Neutrophil (primary cell): ENCODE measurements around the gene CLDND1.
"Not testable (repeated sequence)": the region's sequence is repeated elsewhere in the genome, so short reads cannot be mapped to it uniquely, and the experiment has no call there.

Experiments used
- H3K27ac ChIP-seq: fragments of 200-600 bp; sonication (generic); 2 replicates; pipeline ENCODE4 v1.5.1; 2016; ENCODE audit warnings: mild to moderate bottlenecking, moderate library complexity
- H3K27me3 ChIP-seq: fragments of 200-600 bp; sonication (generic); 2 replicates; pipeline ENCODE4 v1.6.0; 2016; ENCODE audit warnings: mild to moderate bottlenecking
- H3K36me3 ChIP-seq: fragments of 200-600 bp; sonication (generic); 2 replicates; pipeline ENCODE4 v1.5.1; 2017
- H3K4me1 ChIP-seq, 2 experiments: fragments of 200-600 bp in 1 of 2; sonication (generic) in 1 of 2; 1 replicate in 1 of 2; 2 replicates in 1 of 2; pipeline versions ENCODE4 v1.5.1 to v1.6.1; 2013 to 2016; ENCODE audit warnings: low read depth in 1 of 2, low read length in 1 of 2, mild to moderate bottlenecking in 1 of 2, moderate library complexity in 1 of 2; ENCODE audit not compliant: control insufficient read depth in 1 of 2, insufficient read depth in 1 of 2
- H3K4me3 ChIP-seq, 2 experiments: fragments of 200-600 bp in 1 of 2; sonication (generic) in 1 of 2; 1 replicate in 1 of 2; 2 replicates in 1 of 2; pipeline ENCODE4 v1.5.1; 2013 to 2016; ENCODE audit warnings: low read depth in 1 of 2, low read length in 1 of 2, mild to moderate bottlenecking in 1 of 2, moderate library complexity in 1 of 2
- H3K9me3 ChIP-seq: fragments of 200-600 bp; sonication (generic); 2 replicates; pipeline ENCODE4 v1.5.1; 2016
- CTCF ChIP-seq: fragments of 200-600 bp; sonication (generic); IDR thresholded peaks from 2 replicates; pipeline ENCODE4 v1.5.1; 2016; ENCODE audit warnings: antibody characterized with exemption

The CLDND1 gene

DNA sequence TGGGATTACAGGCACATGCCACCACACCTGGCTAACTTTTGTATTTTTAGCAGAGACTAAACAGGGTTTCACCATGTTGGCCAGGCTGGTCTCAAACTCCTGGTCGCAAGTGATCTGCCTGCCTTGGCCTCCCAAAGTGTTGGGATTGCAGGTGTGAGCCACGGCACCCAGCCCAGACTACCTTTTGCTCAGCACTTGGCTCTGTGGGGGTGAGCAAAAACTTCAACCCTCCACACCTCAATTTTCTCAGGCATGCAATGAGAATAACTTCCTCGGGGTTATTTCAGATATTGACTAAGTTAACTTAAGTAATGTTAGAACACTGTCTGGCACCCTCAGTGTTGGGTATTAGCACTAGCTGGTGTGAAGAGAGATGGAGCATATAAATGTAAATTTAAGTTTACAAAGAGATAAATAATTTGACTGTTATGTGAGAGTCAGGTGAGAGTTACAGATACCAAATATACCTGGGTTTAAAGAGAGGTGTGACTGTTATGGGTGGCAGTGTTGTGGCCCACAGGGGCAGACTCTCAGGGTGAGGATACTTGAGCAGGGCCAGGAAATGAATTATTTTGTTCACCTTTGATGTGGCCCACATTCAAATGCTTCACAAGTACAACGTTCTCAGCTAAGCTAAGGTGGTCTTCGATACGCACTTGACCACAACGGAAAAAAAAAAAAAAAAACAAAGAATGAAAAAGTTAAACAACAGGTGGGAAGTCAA, 41.7 kb upstream of the CLDND1 start:
- no peak for TF ChIP-seq CTCF
- H3K4me1 ChIP-seq = peaks cover 6 to 9% of the 10 kb centered on the region in 2 experiments
- H3K9me3 ChIP-seq = no peaks in the 10 kb centered on the region
- no peak overlapping the region for H3K27ac ChIP-seq
- no peaks in the 10 kb centered on the region for H3K36me3 ChIP-seq
- H3K27me3 ChIP-seq = no peaks in the 10 kb centered on the region
- no peak overlapping the region for H3K4me3 ChIP-seq

DNA sequence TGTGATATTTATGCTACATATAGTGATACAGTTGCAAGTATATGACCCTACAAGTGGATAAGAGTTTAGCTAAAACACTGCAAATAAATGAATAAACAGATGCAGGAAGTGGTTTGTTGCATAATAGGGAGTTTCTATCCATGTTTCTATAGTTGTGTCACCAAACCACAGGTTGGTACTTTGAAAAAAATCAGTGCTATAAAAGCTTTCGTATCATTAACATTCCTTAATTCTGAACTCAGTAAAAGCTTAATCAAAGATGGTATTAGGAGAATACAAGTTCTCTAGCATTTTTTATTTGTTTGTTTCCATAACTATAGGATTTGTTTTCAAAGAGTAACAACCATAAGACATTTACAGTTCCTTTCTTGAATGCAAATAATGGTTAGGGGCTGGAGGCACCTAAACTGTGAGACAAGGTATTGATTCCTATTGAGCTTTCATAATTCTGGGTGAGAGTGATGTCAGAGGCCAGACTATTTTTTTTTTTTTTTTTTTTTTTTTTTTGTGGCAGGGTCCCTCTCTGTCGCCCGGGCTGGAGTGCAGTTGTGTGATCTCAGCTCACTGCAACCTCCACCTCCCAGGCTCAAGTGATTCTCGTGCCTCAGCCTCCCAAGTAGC, 41.1 kb upstream of the CLDND1 start:
- Histone ChIP-seq H3K36me3 (no peaks in the 10 kb centered on the region), H3K4me3 (no peak overlapping the region), H3K27me3 (no peaks in the 10 kb centered on the region), H3K4me1 (peaks cover 6 to 9% of the 10 kb centered on the region in 2 experiments), H3K9me3 (no peaks in the 10 kb centered on the region), H3K27ac (no peak overlapping the region)
- no peak for TF ChIP-seq CTCF

- Histone ChIP-seq H3K9me3 (no peaks in the 10 kb centered on the region), H3K4me3 (no peak overlapping the region), H3K4me1 (peaks cover 6 to 9% of the 10 kb centered on the region in 2 experiments), H3K27me3 (no peaks in the 10 kb centered on the region), H3K36me3 (no peaks in the 10 kb centered on the region), H3K27ac (no peak overlapping the region)
- TF ChIP-seq CTCF = no peak
These were observed 39.2 kb upstream of the CLDND1 start for GRCh38 chr3:98561727-98562521.

GRCh38 chr3:98560911-98561310, 38.2 kb upstream of the CLDND1 start:
- Histone ChIP-seq H3K4me1 (peaks cover 6 to 9% of the 10 kb centered on the region in 2 experiments), H3K9me3 (no peaks in the 10 kb centered on the region), H3K27me3 (no peaks in the 10 kb centered on the region), H3K36me3 (no peaks in the 10 kb centered on the region), H3K27ac (no peak overlapping the region), H3K4me3 (no peak overlapping the region)
- TF ChIP-seq CTCF = no peak

DNA sequence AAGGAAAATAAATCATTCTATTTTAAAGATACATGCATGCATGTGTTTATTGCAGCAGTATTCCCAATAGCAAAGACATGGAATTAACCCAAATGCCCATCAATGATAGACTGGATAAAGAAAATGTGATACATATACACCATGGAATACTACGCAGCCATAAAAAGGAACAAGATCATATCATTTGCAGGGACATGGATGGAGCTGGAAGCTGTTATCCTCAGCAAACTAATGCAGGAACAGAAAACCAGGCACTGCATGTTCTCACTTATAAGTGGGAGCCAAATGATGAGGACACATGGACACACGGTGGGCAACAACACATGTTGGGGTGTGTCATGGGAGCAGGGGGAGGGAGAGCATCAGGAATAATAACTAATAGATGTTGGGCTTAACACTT, 37.1 kb upstream of the CLDND1 start:
- H3K36me3 ChIP-seq, H3K27me3 ChIP-seq, H3K4me1 ChIP-seq, H3K27ac ChIP-seq, H3K4me3 ChIP-seq, H3K9me3 ChIP-seq: not testable (repeated sequence)
